Daoy (cell line): Measurements from ENCODE around the gene KISS1. TPM values are rescaled to one million over a fixed set of nuclear protein-coding genes. Genes with fewer than 3 reads are reported as not detected.
"Not testable (repeated sequence)": the region's sequence is repeated elsewhere in the genome, so short reads cannot be mapped to it uniquely, and the experiment has no call there.

Experiments used
- DNase-seq: peaks from one replicate; pipeline ENCODE4 v3.0.0-alpha.2; 2015; ENCODE audit warnings: low read depth
- total RNA-seq: library from RNA; depleted of rRNA; stranded (reverse); fragments of >200 nt; shearing (Covaris generic); gene quantifications from 2 replicates; pipeline ENCODE4 v1.2.3, GENCODE V29; 2014; rRNA removed

Gene KISS1, protein sequence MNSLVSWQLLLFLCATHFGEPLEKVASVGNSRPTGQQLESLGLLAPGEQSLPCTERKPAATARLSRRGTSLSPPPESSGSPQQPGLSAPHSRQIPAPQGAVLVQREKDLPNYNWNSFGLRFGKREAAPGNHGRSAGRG
- 0.86 TPM in 1 of 2 replicates, not detected in the other for total RNA-seq

DNA sequence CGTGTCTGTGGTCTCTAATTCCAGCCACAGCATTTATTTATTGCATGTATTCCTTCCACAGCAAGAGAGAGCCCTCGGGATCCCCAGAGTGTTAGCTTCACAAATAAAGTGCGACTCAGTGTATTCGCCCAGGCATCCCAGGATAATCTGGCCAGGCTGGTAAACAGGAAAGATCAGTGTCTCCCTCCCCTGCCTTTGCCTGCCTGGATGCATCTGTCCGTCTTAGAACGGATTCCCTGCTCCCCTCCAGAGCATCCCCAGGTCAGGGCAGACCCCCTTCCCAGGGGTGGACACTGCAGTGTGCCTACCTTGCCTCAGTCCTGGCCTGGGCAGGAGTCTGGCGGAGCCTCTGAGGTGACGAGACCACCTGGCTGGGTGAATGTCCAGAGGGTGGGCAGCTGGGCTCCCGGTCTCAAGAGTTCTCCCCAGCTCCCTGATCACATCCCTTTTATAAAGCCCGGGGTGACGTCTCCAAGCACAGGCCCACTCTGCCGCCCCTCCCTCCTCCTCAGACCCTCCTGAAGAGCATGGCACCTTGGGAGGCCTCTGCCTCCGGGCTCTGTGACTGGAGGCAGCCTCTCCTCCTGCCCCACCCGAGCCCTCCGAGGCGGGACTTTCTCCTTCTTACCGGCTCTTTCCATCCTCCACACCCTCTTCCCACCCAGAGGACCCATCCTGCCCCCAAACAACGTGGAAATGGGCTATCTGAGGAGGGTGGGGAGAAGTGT, at the start of gene KISS1:
TSS of gene KISS1 (minus strand) at position 424 of the 728 bp plus-strand sequence. CDS start 3,615 bp downstream, outside the sequence.
- DNase-seq, result no peak

DNA sequence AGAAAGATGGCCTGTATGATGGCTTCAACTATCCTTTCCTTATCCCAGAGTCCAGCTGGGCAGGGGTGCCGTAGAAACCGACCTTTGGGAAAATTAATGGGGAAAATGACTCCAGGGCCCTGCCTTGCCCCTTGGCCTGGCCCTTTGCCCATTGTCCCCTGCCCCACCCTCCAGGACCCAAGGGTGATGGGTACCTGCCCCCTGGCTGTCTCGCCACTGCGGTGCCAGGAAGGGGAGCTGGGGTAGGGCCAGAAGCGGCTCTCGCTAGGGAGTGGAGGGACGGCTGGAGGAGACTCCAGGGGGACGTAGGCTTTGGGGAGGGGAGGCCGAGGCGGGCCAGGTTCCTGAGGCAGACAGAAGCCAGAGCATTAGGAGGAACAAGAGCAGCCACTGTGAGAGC, 46.6 kb upstream of the KISS1 start:
- no peak for DNase-seq

DNA sequence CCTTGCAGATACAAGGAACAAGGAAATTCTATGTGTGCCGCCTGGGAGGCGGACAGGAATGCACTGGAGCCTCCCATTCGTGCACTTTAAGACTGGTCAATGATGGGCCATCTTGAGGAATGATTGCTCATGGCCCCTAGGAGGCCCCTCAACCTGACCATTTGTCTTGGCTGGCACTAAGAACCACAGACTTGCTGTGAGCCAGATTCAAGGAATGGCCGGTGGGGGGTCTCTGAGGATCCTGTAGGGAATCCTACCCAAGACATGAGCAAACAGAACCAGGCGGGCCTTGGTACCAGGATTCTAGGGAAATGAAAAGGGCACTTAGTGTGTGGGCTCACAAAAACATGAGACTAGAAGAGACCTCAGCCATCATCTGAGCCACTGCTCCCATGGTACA, 45.6 kb upstream of the KISS1 start:
- DNase-seq, result no peak

DNA sequence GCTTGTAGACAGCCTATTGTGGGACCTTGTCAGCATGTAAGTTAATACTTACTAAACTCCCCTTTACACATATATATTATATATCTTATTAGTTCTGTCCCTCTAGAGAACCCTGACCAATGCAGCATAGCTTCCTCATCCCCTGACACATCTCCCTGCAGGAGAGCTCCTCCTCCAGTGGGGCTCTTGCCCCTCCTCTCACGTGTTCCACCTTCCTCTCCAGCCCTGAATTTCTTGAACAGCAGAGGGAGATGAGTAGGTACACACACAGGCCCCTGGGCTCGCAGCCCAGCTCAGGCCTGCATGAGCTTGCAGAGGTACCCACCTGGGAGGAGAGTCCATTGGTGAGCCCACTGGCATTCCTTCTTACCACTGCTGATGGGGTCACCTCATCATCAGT, 44.8 kb upstream of the KISS1 start:
- DNase-seq, result peak; percentile 12

DNA sequence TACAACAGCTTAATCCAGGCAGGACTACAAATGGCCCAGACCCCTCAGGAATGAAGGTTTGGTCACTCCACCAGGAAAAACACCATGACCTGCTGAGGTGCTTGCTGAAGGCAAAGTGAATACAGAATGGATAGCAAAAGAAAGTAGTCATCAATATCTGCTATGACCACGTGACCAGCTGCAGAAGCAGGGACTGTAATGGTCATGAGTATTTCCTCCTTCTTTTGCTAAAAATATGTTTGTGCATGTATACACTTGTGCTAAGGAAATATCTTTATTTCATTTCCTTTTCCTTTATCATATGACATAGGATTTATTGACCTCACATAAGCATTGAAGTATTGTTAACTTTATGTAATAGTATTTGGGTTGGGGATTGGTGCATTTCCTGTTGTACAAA, 43.9 kb upstream of the KISS1 start:
- no peak for DNase-seq

DNA sequence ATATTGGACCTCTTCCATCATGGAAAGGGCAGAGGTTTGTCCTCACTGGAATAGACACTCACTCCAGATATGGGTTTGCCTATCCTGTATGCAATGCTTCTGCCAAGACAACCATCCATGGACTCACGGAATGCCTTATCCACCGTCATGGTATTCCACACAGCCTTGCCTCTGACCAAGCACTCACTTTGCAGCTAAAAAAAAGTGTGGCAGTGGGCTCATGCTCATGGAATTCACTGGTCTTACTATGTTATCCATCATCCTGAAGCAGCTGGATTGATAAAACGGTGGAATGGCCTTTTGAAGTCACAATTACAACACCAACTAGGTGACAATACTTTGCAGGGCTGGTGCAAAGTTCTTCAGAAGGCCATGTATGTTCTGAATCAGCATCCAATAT, 43.1 kb upstream of the KISS1 start:
- not testable (repeated sequence) for DNase-seq

DNA sequence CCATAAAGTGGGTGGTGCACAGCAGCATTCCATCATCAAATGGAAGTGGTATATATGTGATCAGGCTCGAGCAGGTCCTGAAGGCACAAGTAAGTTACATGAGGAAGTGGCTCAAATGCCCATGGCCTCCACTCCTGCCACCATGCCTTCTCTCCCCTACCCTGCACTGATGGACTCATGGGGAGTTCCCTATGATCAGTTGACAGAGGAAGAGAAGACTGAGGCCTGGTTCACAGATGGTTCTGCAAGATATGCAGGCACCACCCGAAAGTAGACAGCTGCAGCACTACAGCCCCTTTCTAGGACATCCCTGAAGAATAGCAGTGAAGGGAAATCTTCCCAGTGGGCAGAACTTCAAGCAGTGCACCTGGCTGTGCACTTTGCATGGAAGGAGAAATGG, 42.2 kb upstream of the KISS1 start:
- DNase-seq, result not testable (repeated sequence)

DNA sequence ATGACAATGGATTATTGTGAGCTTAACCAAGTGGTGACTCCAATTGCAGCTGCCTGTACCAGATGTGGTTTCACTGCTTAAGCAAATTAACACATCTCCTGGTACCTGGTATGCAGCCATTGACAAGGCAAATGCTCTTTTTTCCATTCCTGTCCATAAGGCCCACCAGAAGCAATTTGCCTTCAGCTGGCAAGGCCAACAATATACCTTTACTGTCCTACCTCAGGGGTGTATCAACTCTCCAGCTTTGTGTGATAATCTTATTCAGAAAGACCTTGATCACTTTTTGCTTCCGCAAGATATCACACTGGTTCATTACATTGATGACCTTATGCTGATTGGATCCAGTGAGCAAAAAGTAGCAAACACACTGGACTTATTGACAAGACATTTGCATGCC, 41.2 kb upstream of the KISS1 start:
- not testable (repeated sequence) for DNase-seq

DNA sequence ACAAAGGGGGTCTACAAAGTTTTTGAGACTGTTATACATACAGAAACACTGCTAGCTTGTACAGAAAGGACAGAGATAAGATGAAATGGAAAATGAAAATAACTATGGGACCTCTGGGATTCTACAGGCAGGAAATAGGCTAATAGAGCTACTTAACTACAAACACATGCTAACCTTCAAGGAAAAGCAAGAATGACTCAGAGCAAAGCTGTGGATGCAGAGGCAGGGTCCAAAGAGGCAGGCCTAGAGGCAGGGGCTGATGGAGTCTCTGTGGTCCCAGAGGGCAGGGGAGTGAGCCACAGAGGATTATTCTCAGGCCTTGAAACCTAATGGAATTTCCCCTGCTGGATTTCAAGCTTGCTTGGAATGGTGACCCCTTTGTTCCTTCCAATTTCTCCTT, 36.2 kb upstream of the KISS1 start:
- no peak for DNase-seq

DNA sequence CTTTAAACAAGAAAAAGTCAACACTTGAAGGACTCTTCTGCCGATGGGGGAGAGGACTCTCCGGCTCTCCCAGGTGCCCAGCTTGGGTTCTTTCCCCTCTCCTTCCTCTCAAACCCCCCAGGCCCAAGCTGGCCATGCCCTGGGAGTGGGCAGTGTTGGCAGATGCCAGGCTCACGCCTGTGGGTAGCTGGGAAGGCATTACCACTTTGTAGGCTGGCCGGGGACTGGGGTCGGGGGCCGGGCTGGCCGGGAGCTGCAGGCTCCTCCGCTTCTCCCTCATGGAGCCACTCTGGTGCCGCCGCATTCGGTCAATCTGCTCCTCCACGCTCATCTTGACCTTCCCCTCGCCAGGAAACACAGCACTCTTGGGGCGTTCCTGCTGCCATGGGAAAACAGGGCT, 33.9 kb upstream of the KISS1 start:
- no peak for DNase-seq

DNA sequence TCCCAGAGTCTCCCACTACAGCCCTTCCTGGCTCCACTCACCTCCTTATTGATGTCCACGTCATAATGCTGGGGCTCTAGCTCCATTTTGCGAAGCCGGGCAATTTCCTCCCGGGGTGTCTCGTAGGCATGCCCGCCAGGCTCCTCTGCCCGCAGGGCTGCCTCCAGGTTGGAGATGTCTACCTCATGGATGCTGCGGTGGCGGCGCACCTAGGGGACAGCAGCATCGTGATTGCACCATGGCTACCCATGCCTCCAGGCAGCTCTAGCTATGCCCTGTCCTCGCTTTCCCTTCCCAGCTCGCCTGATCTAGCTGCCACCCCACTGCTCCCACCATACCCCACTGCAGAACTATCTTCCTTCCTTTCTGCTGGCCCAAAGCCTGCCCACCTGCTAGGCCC, 32.6 kb upstream of the KISS1 start:
- no peak for DNase-seq

DNA sequence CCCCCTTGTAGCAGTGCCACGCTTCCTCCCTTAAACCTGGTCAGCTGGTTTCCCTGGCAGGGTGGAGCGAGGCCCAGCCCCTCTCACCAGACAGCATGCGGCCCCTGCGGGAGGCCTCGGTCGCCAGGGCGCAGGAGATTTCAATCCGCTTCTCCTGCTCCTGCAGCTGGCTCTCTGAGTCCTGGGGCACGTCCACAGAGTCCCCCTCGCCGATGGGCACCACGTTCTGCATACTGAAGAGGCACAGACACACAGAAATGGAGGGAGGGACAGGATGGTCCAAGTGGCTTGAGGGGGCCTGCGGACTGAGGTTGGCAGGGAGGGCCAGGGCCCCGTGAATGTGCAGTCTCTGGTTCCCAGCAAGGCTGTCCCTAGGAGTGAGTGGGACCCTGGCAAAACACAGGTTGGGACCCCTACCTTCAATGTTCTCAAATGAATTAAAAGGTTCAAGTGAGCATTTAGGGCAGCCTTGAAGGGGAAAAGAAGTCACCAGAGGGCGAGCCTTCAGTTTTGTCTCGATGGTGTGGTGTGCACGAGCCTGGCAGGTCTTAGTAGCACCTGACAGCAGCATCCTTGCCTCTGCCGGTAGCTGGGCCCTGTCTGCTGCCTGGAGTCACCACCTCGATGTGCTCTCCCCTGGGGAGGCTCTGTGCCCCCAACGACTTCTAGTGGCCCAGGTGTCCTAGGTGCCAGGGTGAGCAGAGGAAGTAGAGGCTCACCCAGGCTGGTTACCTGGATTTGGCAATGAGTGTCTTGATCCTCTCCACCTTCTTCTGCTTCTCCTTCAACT, 31.9 kb upstream of the KISS1 start:
- no peak for DNase-seq

DNA sequence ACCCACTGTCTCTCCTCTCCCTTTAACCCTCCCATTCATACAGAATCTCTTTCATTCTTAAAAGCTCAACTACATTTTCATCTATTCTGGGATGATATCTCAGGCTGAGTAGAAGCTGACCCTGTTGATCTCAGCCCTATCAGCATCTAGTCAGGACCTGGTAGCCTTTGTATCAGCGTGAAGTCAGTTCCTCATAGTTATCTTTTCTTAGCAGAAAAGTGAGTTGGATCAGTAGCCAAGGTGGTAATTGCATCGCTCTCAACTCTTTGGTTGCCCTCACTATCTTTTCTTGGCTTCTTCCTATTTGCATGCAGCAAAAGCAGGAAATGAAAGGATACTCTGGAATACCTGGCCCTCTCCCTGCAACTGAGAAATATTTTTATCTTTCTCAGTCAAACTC, 31.1 kb upstream of the KISS1 start:
- no peak for DNase-seq

DNA sequence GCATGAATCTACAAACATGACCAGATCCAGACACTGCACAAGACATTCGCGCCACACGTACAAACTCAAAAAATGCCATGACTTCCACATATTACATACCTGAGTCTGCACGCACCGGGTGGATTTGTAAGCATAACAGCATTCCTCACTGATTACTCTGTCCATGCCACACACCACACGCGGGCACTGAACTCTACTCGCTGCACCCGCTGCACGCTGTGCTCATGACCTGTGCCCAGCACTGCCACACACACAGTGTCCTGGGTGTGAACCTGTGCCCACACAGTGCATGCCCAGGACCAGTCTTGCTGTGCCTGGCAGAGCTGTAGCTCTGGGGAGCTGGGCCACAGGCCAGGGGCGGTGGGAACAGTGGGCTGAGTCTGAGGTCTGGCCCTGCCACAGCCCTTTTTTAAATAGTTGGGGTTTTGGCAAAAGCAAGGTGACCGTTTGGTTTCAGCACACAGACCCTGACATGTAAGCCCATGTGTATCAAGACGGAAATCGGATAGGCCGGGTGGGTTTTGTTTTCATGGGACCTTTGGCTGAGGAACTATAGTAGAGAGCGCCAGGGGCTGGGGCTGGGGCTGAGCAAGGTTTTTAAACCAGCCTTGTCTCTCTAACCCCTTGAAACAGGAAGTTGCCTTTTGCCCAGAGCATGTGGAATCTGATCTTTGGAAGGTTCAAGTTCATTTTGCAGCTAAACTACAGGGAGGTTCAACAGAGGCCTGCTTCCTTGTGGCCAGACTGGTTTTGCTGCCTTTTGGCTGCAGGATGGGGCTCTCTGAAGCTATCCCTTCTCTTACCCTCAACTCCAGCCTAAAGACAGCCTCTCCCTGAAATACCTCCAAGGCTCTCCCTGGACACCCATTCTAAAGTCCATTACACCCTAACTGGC, 29.8 kb upstream of the KISS1 start:
- peak; percentile 78 for DNase-seq

DNA sequence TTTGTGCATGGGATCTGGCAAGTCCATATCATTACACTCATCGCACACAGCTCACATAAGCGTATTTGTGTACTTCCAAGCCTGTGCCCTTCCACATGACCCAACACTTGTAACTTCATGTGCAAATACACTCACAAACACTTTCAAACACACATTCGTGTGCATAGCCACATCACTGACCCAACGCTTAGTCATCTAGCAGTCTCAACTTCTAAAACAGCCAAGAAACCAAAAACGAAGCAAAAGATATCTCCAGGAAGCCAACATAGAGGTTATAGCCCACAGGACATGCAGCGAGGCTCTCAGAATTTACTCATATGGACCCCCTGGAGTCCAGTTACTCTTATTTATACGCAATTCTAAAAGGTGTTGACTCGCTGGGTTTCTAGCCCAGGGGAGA, 28.4 kb upstream of the KISS1 start:
- DNase-seq, result peak; percentile 41

DNA sequence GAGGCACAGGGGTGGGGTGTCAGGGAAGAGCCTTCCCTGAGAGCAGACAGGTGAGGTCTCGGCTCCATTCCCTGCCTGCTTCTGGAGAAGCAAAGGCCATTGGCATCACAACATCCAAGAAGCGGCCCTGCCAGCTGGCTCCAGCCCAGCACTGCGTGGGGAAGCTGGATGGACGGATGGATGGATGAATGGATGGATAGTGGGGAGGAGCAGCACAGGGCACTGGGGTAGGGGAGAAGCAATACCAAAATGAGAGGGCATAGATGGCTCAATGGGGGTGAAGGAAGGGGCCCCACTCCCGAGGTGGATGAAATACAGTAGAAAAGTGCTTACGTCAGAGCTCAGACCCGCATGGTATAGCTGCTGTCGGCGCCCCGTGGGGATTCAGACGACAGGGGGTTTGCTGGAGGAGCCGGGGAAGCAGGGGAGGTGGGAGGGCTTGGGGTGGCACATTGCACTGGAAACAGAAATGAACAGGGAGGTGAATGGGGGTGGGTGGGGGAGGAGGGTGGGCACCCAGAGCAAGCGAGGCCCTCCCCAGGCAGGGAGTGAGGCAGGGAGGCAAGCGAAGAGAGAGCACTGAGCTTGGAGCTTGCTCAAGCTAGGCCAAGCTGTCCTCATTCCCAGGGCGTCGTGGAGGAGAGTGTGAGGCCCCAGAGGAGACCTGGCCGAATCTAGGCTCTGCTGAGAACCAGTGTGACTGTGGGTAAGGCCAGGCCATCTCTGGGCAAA, 27.0 kb upstream of the KISS1 start:
- DNase-seq, result no peak

DNA sequence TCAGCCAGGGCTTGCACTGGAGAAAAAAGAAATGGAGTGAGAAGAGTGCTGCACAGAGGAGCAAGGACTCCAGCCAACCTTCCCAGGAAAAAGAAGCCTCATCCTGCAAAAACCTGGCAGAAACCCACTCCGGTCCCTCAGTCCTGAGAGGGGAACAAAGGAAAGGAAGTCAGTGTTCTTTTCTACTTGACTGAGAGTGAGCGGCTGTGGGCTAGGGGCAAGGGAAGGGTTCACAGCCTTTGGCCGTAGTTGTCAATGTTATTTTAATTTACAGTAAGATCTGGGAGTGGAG, 26.4 kb upstream of the KISS1 start:
- DNase-seq, result no peak

DNA sequence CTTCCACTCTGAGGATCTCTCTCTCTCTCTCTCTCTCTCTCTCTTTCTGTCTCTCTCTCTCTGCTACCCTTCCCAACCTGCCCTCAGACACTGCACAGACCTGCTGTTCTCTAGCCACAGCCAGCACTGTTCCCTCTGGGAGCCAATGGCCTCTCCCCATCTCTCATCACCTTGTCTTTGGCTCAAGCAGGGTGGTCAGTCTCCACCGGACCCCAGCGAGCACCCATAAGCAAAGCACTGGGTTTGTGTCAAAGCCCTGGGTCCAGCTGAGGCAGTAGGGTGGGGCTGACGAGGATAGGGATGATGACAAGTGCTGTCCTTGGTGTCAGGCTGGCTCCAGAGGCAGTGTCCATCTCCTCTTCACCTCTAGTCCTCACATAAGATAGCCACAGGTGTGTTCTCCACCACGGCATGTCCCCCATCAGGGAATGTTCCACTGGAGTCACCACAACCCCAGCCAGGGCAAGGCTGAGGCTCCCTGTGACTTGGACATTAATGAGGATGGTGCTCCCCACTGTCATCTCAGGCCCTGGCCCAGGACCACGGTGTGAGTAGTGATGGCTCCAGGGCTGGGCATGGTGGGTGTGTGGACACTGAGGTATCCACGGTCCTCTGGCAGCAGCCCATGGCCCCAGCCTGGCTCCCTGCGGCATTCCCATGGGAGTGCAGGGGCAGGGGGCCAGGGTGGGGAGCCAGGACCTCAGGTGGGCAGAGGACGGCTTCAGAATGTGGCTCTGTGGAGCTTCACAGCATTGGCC, 25.9 kb upstream of the KISS1 start:
- DNase-seq, result no peak

DNA sequence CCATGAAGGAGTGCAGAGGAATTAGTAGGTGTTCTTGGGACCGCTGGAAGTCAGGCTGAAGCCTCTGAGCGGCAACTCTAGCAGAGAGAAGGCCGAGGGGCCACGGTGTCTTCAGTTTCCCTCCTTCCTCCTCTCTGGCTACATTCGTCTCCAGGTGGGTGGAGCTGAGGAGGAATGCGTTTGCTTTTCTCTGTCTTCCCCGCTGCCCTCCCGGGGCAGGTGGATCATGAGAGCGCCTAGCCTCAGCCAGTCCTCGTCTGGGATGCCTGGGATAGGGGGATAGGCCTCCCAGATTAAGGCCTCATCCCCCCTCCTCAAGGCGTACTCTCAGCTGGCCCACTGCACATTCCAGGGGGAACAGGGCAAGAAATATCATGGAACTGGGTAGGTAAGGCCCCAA, 25.0 kb upstream of the KISS1 start:
- DNase-seq, result no peak

DNA sequence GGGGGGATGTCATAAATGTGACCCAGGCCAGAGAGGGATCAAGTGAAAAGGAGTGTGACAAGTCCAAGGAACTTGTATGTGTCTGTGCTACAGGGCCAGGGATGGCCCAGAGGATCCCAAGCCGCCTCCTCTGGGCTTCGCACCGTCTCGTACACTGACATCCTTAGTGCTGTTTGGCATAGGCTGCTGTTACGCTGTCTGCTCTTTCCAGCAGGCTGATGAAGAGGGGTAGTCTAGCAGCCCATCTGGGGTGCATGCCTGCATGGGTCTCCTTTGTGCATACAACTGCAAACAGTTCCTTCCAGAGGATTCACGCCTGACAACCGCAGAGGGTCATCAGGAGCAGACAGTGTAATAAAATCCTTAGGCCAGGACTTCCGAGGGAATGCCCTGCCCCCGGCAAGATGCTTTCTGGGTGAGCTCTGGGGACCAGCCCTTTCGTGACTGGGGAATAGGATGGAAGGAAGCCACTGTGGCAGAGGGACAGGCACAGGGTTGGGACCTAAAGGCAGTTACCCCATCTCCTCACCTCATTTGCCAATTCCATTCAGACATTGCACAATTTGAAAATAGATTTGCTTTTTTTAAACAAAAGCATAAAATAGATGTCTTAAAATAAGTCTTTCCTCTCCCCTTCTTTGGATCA, 23.8 kb upstream of the KISS1 start:
- DNase-seq, result no peak
